B cell (primary cell): ENCODE results near the gene HES1. TPM values are rescaled to one million over a fixed set of nuclear protein-coding genes. Genes with fewer than 3 reads are reported as not detected.

Experiments
- ATAC-seq: fragments of 200-7000 bp; cut with Tn5 transposase; one replicate; pipeline ENCODE4 v1.10.0; 2021; ENCODE audit warnings: low read depth, mild to moderate bottlenecking, moderate number of reproducible peaks, moderate library complexity
- CTCF ChIA-PET: fragments of 350-600 bp; sonication (Branson Sonifier 250); formaldehyde crosslinking; loops from one replicate; lab custom pipeline; 2021; ENCODE audit warnings: antibody characterized with exemption, inconsistent platforms; lab: Charles Lee
- POLR2A ChIA-PET: fragments of 350-600 bp; sonication (Branson Sonifier 250); formaldehyde crosslinking; loops from one replicate; lab custom pipeline; 2021; ENCODE audit warnings: antibody characterized with exemption; lab: Charles Lee
- DNase-seq: peaks from one replicate; pipeline ENCODE4 v3.0.0; 2013
- H2AFZ ChIP-seq: 2 replicates; pipeline ENCODE4 v1.6.1; 2012; ENCODE audit warnings: mild to moderate bottlenecking, low read depth, low read length; ENCODE audit not compliant: insufficient read depth, poor library complexity, severe bottlenecking
- H3K27ac ChIP-seq, 2 donors: 1 replicate in 1 of 2; 2 replicates in 1 of 2; pipeline ENCODE4 v1.5.1; 2012 to 2013; ENCODE audit warnings: low read length in 2 of 2, mild to moderate bottlenecking in 2 of 2, moderate library complexity in 1 of 2
- H3K27me3 ChIP-seq, 4 experiments: fragments of 200-600 bp in 1 of 4; sonication (generic) in 1 of 4; replicated peaks in 1 of 4; 1 replicate in 2 of 4; 2 replicates in 2 of 4; pipeline versions ENCODE4 v1.6.1 to v1.7.0; 2013 to 2016; ENCODE audit warnings: low read length in 3 of 4, mild to moderate bottlenecking in 2 of 4, mixed read lengths in 1 of 4, moderate library complexity in 1 of 4; ENCODE audit not compliant: insufficient read depth in 4 of 4, control insufficient read depth in 3 of 4; ENCODE audit errors: control extremely low read depth in 1 of 4
- H3K36me3 ChIP-seq, 2 experiments: replicated peaks in 1 of 2; 1 replicate in 1 of 2; 2 replicates in 1 of 2; pipeline versions ENCODE4 v1.6.1 to v1.7.1; 2013; ENCODE audit warnings: low read length in 1 of 2; ENCODE audit not compliant: insufficient read depth in 2 of 2, control insufficient read depth in 1 of 2; ENCODE audit errors: control extremely low read depth in 1 of 2, extremely low read depth in 1 of 2
- H3K4me1 ChIP-seq, 2 donors: fragments of 200-600 bp in 1 of 2; sonication (generic) in 1 of 2; 1 replicate in 1 of 2; 2 replicates in 1 of 2; pipeline versions ENCODE4 v1.5.1 to v1.6.1; 2013 to 2017; ENCODE audit warnings: low read length in 2 of 2; ENCODE audit not compliant: control insufficient read depth in 2 of 2, insufficient read depth in 2 of 2
- H3K4me2 ChIP-seq: replicated peaks from 2 replicates; pipeline ENCODE3; 2012; ENCODE audit warnings: mild to moderate bottlenecking, low read depth, low read length; ENCODE audit not compliant: poor library complexity, severe bottlenecking
- H3K4me3 ChIP-seq, 5 experiments: fragments of 200-600 bp in 1 of 5; sonication (generic) in 1 of 5; 1 replicate in 3 of 5; 2 replicates in 2 of 5; pipeline versions ENCODE4 v1.5.1 to v1.7.0; 2011 to 2016; ENCODE audit warnings: low read length in 4 of 5, mild to moderate bottlenecking in 4 of 5, low read depth in 2 of 5, control low read depth in 1 of 5, moderate library complexity in 1 of 5; ENCODE audit not compliant: insufficient read depth in 1 of 5; ENCODE audit errors: control extremely low read depth in 1 of 5, extremely low read depth in 1 of 5
- H3K79me2 ChIP-seq: fragments of 200-600 bp; sonication (generic); one replicate; pipeline ENCODE4 v1.6.0; 2016; ENCODE audit warnings: low read length; ENCODE audit not compliant: control insufficient read depth, insufficient read depth
- H3K9ac ChIP-seq: fragments of 200-600 bp; sonication (generic); 2 replicates; pipeline ENCODE4 v1.6.1; 2017; ENCODE audit warnings: mild to moderate bottlenecking, low read length, moderate library complexity
- H3K9me3 ChIP-seq, 3 donors: one replicate each; pipeline versions ENCODE4 v1.6.1 to v1.7.1; 2013; ENCODE audit warnings: low read length in 2 of 3; ENCODE audit not compliant: control insufficient read depth in 2 of 3, insufficient read depth in 1 of 3; ENCODE audit errors: control extremely low read depth in 1 of 3
- H4K20me1 ChIP-seq: 2 replicates; pipeline ENCODE4 v1.6.0; 2012; ENCODE audit warnings: mild to moderate bottlenecking, low read length; ENCODE audit not compliant: insufficient read depth, control insufficient read depth, poor library complexity, severe bottlenecking
- H3K27ac Mint-ChIP-seq: one replicate; pipeline ENCODE4 v1.8.0; 2021; ENCODE audit warnings: mixed read lengths
- H3K27me3 Mint-ChIP-seq: one replicate; pipeline ENCODE4 v1.8.0; 2021; ENCODE audit warnings: mixed read lengths
- H3K4me1 Mint-ChIP-seq: one replicate; pipeline ENCODE4 v1.8.0; 2021; ENCODE audit warnings: mixed read lengths
- H3K4me3 Mint-ChIP-seq: one replicate; pipeline ENCODE4 v1.8.0; 2021; ENCODE audit warnings: mixed read lengths
- H3K9me3 Mint-ChIP-seq: one replicate; pipeline ENCODE4 v1.8.0; 2022; ENCODE audit warnings: mixed read lengths; ENCODE audit not compliant: insufficient read depth
- CTCF ChIP-seq: fragments of 200-600 bp; IDR thresholded peaks from one replicate; pipeline ENCODE4 v1.8.0; 2022; ENCODE audit warnings: antibody characterized with exemption, mild to moderate bottlenecking
- EZH2 ChIP-seq: IDR thresholded peaks from 2 replicates; pipeline ENCODE4 v1.6.1; 2012; ENCODE audit warnings: borderline replicate concordance, low read depth, mild to moderate bottlenecking, moderate library complexity, low read length; ENCODE audit not compliant: insufficient read depth, poor library complexity, severe bottlenecking
- WGBS: methylation state at CpG from one replicate; pipeline ENCODE4 v1.1.5; 2013; ENCODE audit warnings: missing lambda C conversion rate; ENCODE audit not compliant: insufficient coverage; 5-methylcytosine and 5-hydroxymethylcytosine counted together
- intact Hi-C: fragments of 100-400 bp; cut with micrococcal nuclease; formaldehyde crosslinking; loops from one replicate; pipeline ENCODE4 v1.10.0; 2022
- polyA plus RNA-seq: library from polyadenylated mRNA; depleted of rRNA; stranded (reverse); fragments of >200 nt; gene quantifications from 2 replicates; pipeline ENCODE4 v1.2.3, GENCODE V29; 2012
- total RNA-seq, 2 donors: library from RNA; stranded (reverse); fragments of 120-200 nt in 1 of 2; gene quantifications; 1 replicate in 1 of 2; 2 replicates in 1 of 2; pipeline versions ENCODE4 v1.2.3 to v1.2.4, GENCODE V29; 2013 to 2022

The HES1 gene
- total and polyA plus RNA-seq, 2 donors (not counting 1 experiment from before 2014, with no cell fraction given): 2.4 to 60.3 TPM

DNA sequence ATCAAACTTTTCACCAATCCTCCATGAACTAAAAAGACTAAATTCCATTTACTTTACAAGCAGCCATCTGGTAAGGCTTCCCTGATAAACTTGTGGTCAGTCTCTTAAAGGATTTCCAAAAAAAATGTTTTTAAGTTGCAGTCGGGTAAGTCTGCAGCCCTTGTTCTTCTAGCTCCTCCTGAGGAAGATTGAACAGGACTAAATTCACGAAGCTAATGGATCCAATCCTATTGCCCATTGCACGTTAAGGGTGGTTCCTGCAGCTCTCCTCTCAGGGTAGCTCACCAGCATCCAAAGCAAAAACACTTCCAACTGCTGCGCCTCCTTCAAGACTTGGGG is 2.8 kb downstream of the HES1 start:
- intact Hi-C loops: loop anchor here (1.0 to 10.0 kb wide), 5 partner anchors 51 to 473 kb away; partner anchors contain the start of gene ATP13A3
- Mint-ChIP-seq H3K9me3 (no peaks in the 10 kb centered on the region), H3K4me3 (peak overlapping the region; percentile 13), H3K27ac (peak overlapping the region; percentile 60), H3K27me3 (peaks cover 5% of the 10 kb centered on the region), H3K4me1 (peaks cover 50% of the 10 kb centered on the region)
- H3K4me1 ChIP-seq: peaks cover 46 to 62% of the 10 kb centered on the region in 2 donors
- peaks cover 0 to 17% (median 4%) of the 10 kb centered on the region in 4 experiments for H3K27me3 ChIP-seq
- H3K79me2 ChIP-seq: no peaks in the 10 kb centered on the region
- DNase-seq (no peak), ATAC-seq (no peak)
- no peak overlapping the region for H3K4me3 ChIP-seq
- 84% methylated on average over 4 of the region's 4 CpGs for WGBS
- H3K9me3 ChIP-seq: no peaks in the 10 kb centered on the region
- no peak for TF ChIP-seq EZH2
- no peak for TF ChIP-seq CTCF
- no peaks in the 10 kb centered on the region for H3K36me3 ChIP-seq
- H3K4me2 ChIP-seq: peak overlapping the region; percentile 18
- no peaks in the 10 kb centered on the region for H4K20me1 ChIP-seq
- CTCF ChIA-PET: interaction anchor here (0.8 to 13.3 kb wide), 34 partner anchors 9 to 480 kb away, joined by 3 to 148 read pairs (median 5); no protein-coding TSS in a partner anchor
- H3K27ac ChIP-seq: no peak overlapping the region
- H3K9ac ChIP-seq: no peak overlapping the region
- no peak overlapping the region for H2AFZ ChIP-seq
- POLR2A ChIA-PET: interaction anchor here (1.5 to 2.4 kb wide), 3 partner anchors 33 to 167 kb away, joined by 4 to 5 read pairs (median 5); no protein-coding TSS in a partner anchor

GRCh38 chr3:194139071-194139813 is 3.3 kb downstream of the HES1 start:
- peak; percentile 67 for DNase-seq
- no peak for TF ChIP-seq CTCF
- no peak for TF ChIP-seq EZH2
- H4K20me1 ChIP-seq: no peaks in the 10 kb centered on the region
- H3K4me1 ChIP-seq: peaks cover 46 to 60% of the 10 kb centered on the region in 2 donors
- H3K4me2 ChIP-seq: peak overlapping the region; percentile 18
- Mint-ChIP-seq H3K4me3 (peak overlapping the region; percentile 25), H3K27me3 (peaks cover 5% of the 10 kb centered on the region), H3K9me3 (no peaks in the 10 kb centered on the region), H3K4me1 (peaks cover 49% of the 10 kb centered on the region), H3K27ac (peak overlapping the region; percentile 60)
- 2% methylated on average over 6 of the region's 21 CpGs for WGBS
- no peak for ATAC-seq
- H3K9ac ChIP-seq: no peak overlapping the region
- H3K36me3 ChIP-seq: no peaks in the 10 kb centered on the region
- peaks cover 0 to 17% (median 4%) of the 10 kb centered on the region in 4 experiments for H3K27me3 ChIP-seq
- no peaks in the 10 kb centered on the region for H3K79me2 ChIP-seq
- no peaks in the 10 kb centered on the region for H3K9me3 ChIP-seq
- intact Hi-C loops: loop anchor here (5.0 to 10.0 kb wide), 3 partner anchors 52 to 444 kb away; partner anchors contain the start of gene ATP13A3
- ChIA-PET CTCF (interaction anchor here (0.9 to 13.3 kb wide), 21 partner anchors 9 to 474 kb away, joined by 3 to 148 read pairs (median 5); no protein-coding TSS in a partner anchor), POLR2A (interaction anchor here (0.6 to 0.7 kb wide), 5 partner anchors 8 to 359 kb away, joined by 3 to 7 read pairs (median 5); no protein-coding TSS in a partner anchor)
- H3K27ac ChIP-seq: no peak overlapping the region
- H2AFZ ChIP-seq: no peak overlapping the region
- no peak overlapping the region for H3K4me3 ChIP-seq
